Spleen (tissue), 7 donors: ENCODE measurements around the gene ARID3A.

ENCODE experiments used
- CTCF ChIP-seq, 11 experiments: fragments of 200-600 bp in 7 of 11; fragments of 450-650 bp in 4 of 11; sonication (generic) in 4 of 11; IDR thresholded peaks in 8 of 11; conservative IDR thresholded peaks in 3 of 11; 1 replicate in 7 of 11; 2 replicates in 4 of 11; pipeline versions ENCODE4 v1.4.0 to v1.8.0; 2016 to 2021; ENCODE audit warnings: antibody characterized with exemption in 11 of 11, inconsistent platforms in 4 of 11, mild to moderate bottlenecking in 1 of 11
- POLR2AphosphoS5 ChIP-seq, 3 donors: sonication (generic); formaldehyde crosslinking; IDR thresholded peaks; one replicate each; pipeline ENCODE4 v1.5.1; 2017; ENCODE audit warnings: antibody characterized with exemption in 3 of 3
- donor health status: DM: no; HTN: no; CAD: no; lungs with moderate emphysema.
- donor health status: DM: no; HTN: no; CAD: no.
- donor health status: DM: no; HTN: no; CAD: no.

- TF ChIP-seq CTCF (IDR thresholded peaks at IDR 0.05 in 8 of 11, conservative IDR thresholded peaks at IDR 0.05 in 3 of 11) = no peak
- TF ChIP-seq POLR2AphosphoS5 (IDR thresholded peaks at IDR 0.05) = no peak
Measured at GRCh38 chr19:937259-937694, 11.4 kb downstream of the ARID3A start.
